ENCODE results near the gene IL12RB2.
"Not testable (repeated sequence)": the region's sequence is repeated elsewhere in the genome, so short reads cannot be mapped to it uniquely, and the experiment has no call there.

The IL12RB2 gene

GRCh38 chr1:67433837-67434236 lies 126.2 kb downstream of the IL12RB2 start:
- no peak for DNase-seq

GRCh38 chr1:67434491-67434890 lies 126.8 kb downstream of the IL12RB2 start:
- no peak for DNase-seq

- DNase-seq = no peak
These were observed 128.9 kb downstream of the IL12RB2 start for GRCh38 chr1:67436511-67437055.

GRCh38 chr1:67437961-67438360 lies 130.3 kb downstream of the IL12RB2 start:
- no peak for DNase-seq

GRCh38 chr1:67439277-67440029 lies 131.8 kb downstream of the IL12RB2 start:
- no peak for DNase-seq

GRCh38 chr1:67440339-67440738 lies 132.7 kb downstream of the IL12RB2 start:
- DNase-seq = no peak

- no peak for DNase-seq
These were observed 133.5 kb downstream of the IL12RB2 start for GRCh38 chr1:67441183-67441582.

GRCh38 chr1:67441739-67442281 lies 134.1 kb downstream of the IL12RB2 start:
- DNase-seq = no peak

- not testable (repeated sequence) for DNase-seq
These were observed 138.3 kb downstream of the IL12RB2 start for GRCh38 chr1:67446014-67446413.

All from NCI-H345 (cell line).